GM18520 (cell line): ENCODE data around the gene NEU4.
"Not testable (repeated sequence)": the region's sequence is repeated elsewhere in the genome, so short reads cannot be mapped to it uniquely, and the experiment has no call there.

Source experiments
- ATAC-seq: cut with Tn5 transposase; IDR thresholded peaks from one replicate; pipeline ENCODE4 v1.9.1; 2021; ENCODE audit not compliant: unreplicated experiment

NEU4 gene

GRCh38 chr2:241774419-241775222, 34.4 kb upstream of the NEU4 start:
- no peak for ATAC-seq

- no peak for ATAC-seq
These were observed 33.5 kb upstream of the NEU4 start for GRCh38 chr2:241775223-241776177.

- ATAC-seq = no peak
These were observed 32.4 kb upstream of the NEU4 start, which contains the start of gene GAL3ST2 for GRCh38 chr2:241776336-241777169. TSS of gene GAL3ST2 (plus strand) at chr2:241776822. CDS start at chr2:241776956, 134 bp downstream.

GRCh38 chr2:241777170-241777685, 31.8 kb upstream of the NEU4 start:
- no peak for ATAC-seq

GRCh38 chr2:241777686-241778627, 31.0 kb upstream of the NEU4 start:
- ATAC-seq = no peak

GRCh38 chr2:241780939-241781569, 27.9 kb upstream of the NEU4 start:
- ATAC-seq = no peak

- not testable (repeated sequence) for ATAC-seq
These were observed 26.9 kb upstream of the NEU4 start for GRCh38 chr2:241782053-241782452.

GRCh38 chr2:241788135-241788534, 20.9 kb upstream of the NEU4 start:
- no peak for ATAC-seq

GRCh38 chr2:241788572-241788971, 20.4 kb upstream of the NEU4 start:
- ATAC-seq = no peak

- not testable (repeated sequence) for ATAC-seq
These were observed 17.6 kb upstream of the NEU4 start for GRCh38 chr2:241791385-241791784.

- ATAC-seq = no peak
These were observed 15.6 kb upstream of the NEU4 start for GRCh38 chr2:241793385-241793784.

- no peak for ATAC-seq
These were observed 14.7 kb upstream of the NEU4 start for GRCh38 chr2:241794250-241794823.

GRCh38 chr2:241795021-241795999, 13.7 kb upstream of the NEU4 start:
- ATAC-seq = no peak

- ATAC-seq = no peak
These were observed 12.8 kb upstream of the NEU4 start for GRCh38 chr2:241796209-241796608.

GRCh38 chr2:241796610-241797138, 12.3 kb upstream of the NEU4 start:
- no peak for ATAC-seq

- ATAC-seq = no peak
These were observed 11.4 kb upstream of the NEU4 start for GRCh38 chr2:241797441-241798080.
